HG02623 (cell line): ENCODE data around the gene CD164L2.
"Not testable (repeated sequence)": the region's sequence is repeated elsewhere in the genome, so short reads cannot be mapped to it uniquely, and the experiment has no call there.

ENCODE experiments used
- ATAC-seq: cut with Tn5 transposase; IDR thresholded peaks from one replicate; pipeline ENCODE4 v1.9.1; 2021; ENCODE audit warnings: moderate library complexity; ENCODE audit not compliant: unreplicated experiment

The CD164L2 gene

DNA sequence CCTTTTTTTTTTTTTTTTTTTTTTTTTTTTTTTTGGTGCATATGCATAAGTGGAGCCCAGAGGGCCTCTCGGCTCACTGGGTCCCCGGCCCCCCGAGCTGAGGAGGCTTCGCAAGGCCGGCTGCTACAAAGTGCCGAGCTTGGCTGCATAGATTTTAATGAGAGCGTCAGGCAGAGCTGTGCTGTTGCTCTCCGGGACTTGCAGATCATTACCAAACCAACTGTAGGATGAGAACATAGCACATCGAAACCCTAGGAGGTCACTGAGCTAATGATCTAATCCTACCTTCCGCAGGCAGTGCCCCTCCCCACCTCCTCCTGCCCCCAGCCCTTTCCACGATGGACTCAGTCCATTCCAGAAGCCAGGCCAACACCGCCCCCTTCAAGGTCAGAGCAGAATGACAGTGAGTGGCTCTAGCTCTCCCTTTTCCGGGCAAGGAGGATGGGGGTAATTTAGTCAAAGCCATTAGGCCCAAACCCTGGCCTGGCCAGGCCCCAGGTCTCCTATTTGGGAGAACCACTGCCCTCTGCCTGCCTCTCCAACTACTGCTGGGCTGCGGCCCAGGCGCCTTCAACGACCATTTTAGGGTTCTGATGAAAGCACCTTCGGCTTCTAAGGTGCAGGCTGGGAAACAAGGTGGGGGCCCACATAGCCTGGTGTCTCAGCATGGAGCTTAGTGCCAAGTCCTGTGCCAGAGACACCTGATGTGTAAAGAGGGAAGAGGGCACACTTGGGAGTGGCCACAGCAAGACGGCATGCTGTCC lies 22.6 kb upstream of the CD164L2 start:
- not testable (repeated sequence) for ATAC-seq

- no peak for ATAC-seq
Measured at GRCh38 chr1:27405074-27405473, 21.9 kb upstream of the CD164L2 start.

DNA sequence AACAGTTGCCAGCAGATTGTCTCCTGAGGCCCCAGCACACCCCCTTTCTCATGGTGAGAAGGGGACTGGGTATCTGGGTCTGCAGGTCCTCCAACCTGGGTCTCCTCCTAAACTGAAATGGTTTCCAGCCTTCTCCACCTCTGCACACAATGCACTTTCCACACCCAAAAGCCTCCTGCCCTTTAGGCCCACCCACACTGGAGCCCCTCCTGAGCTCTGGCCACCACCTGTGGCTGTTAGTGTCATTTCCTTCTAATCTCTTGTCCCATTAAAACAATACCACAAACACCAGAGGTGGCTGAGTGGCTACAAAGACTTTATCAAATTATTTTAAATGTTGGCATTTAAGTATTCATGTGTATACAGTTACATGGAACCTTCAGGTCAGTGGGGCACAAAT lies 20.8 kb upstream of the CD164L2 start:
- no peak for ATAC-seq

- no peak for ATAC-seq
Measured at GRCh38 chr1:27403065-27403726, 20.1 kb upstream of the CD164L2 start.

GRCh38 chr1:27402349-27402754 lies 19.2 kb upstream of the CD164L2 start:
- no peak for ATAC-seq

GRCh38 chr1:27400963-27401341 lies 17.8 kb upstream of the CD164L2 start:
- no peak for ATAC-seq

DNA sequence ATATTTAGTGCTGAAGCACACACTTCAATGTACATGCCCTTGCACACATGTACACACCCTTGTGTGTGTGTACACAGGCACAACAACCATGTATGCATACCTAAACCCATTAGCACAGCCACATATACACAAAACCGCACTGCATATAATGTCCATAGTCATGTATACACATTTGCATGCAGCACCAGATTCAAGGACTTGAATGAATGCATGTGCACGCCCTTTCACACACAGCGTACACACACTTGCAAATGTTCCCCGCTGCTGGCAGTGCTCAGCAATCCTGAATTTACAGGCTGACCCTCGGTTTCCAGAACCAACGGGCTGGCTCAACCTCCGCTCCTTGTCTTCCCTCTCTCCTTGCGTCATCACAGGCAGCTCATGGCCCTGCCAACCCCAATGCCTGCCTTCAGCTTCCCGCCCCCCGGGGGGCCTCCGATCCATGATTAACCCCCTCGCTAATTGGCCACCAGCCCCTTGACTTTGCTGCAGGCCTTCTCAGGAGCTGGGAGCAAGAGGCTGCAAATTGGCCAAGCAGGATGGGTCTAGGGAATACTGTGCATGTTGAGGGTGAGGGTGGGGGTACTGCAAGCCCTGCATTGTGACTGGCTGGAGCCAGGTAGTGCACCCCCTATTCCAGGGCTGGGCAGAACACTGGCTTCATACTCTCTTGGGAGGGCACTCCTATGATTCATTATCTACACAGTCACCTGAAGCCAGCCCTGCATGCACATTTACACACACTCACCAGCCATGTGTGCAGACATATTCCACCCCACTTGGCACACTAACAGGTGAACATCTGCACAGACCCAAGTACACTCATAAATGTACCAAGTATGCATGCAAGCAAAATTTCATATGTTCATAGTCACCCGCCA lies 17.2 kb upstream of the CD164L2 start:
- ATAC-seq, result no peak

- ATAC-seq, result no peak
Measured at GRCh38 chr1:27399251-27400025, 16.3 kb upstream of the CD164L2 start.

GRCh38 chr1:27398405-27399149 lies 15.4 kb upstream of the CD164L2 start:
- ATAC-seq, result no peak

- no peak for ATAC-seq
Measured at GRCh38 chr1:27397749-27398148, 14.6 kb upstream of the CD164L2 start.

DNA sequence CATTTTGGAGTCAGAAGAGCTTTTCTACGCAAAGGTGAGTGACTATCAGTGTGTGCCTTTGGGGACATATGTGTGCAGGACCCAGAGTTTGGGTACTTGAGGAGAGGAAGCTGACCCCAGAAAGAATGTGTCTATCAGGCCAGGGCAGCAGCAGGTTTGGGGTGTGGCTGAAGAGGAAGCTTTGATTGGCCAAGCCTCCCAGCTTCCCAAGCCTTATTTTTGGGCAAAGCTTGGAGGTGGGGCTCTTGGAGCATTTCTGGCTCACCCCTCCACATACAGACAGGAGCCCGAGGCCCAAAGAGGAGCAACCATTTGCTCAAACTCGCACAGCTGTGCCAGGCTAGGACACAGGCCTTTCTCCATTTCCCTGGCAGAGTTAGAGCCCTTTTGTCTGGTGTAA lies 14.0 kb upstream of the CD164L2 start:
- no peak for ATAC-seq

GRCh38 chr1:27395441-27396195 lies 12.5 kb upstream of the CD164L2 start:
- ATAC-seq, result no peak

DNA sequence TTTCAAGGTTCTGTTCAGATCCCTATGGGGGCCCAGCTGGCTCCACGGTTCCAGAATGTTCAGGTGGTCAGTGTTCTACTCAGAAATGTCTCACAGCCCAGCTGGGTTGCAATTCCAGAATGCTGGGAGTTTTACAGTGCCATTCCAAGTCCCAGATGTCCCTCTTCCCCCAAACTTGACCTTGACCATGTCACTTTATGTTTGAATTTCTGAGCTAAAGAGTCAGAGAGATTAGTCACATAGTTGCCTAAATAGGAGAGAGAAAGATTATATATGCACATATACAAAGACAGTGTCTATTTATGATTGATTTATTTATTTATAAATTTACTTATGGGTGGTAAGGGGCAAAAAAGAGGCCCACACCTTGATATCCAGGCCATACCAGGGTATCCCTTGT lies 11.8 kb upstream of the CD164L2 start:
- ATAC-seq, result no peak

- ATAC-seq, result no peak
Measured at GRCh38 chr1:27394282-27394658, 11.1 kb upstream of the CD164L2 start.

GRCh38 chr1:27393641-27394281 lies 10.6 kb upstream of the CD164L2 start:
- no peak for ATAC-seq

DNA sequence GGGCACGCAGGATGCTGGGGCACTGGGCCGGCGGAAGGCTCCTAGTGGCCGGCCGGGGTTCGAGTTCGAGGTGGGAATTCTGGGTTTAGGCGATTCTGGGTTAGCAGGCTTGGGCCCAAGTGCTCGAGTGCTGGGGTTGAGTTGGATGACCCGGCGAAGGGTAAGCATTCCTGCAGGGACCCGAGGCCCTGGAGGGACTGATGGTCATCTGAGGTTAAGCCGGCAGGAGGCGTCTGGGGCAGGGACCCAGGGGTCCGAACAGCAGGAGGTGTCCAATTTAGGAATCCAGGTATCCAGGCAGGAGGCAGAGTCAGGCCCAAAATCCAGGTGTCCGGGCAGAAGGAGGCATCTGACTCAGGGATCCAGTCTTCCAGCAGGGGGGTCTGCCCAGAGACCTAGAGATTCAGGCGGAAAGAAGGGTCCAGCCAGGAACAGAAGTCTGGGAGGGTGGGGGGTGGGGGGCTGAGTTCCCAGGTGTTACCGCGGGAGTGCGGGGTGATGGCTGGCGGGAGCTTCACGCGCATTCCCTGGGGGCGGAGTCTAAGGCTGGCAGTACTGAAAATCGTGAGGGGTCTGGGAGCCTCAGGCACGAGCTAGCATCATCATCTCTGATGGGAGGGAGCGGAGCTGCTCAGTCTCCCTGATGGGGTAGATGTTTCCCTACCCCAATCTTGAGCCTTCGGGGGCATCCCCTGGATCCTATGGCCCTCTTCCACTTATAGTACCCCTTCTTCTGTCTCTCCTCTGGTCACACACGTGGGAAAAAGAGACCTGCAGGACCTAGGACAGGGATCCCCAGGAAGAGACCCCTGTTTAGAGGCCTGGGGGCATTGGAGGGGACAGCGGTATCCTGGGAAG lies 9.9 kb upstream of the CD164L2 start:
- no peak for ATAC-seq

DNA sequence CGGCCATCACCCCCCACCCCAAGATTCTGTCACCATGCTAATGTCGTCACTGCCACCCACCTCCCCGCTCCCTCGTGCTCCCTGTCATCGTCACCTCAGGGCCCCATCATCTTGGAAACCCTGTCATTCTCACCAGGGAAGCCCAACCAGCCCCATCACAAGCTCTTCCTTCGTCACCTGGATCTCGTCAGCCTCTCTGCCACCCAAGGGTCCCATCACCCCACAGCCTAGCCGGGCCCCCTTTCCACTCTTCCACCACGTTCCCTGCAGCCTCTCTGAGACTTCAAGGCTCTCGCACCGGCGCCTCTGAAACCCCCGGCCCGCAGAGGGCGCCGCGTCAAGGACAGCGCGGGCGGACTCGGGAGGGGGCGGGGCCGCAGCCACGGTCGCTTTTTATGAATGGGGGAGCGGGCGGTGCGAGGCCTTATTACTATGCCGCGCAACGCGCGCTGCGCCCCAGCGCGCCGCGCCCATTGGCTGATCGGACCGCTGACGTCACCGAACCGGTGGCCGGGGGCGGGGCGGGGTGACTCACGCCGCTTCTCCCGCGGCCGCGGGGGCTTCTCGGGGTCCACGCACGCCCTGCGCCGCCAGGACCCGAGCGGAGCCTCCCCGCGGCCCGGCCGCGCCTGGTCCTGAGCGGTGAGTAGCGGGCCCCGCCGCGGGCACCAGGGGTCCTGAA lies 9.1 kb upstream of the CD164L2 start, which contains the start of gene GPR3:
TSS of gene GPR3 (plus strand) at position 527 of the 682 bp plus-strand sequence. CDS start 1,177 bp downstream, outside the sequence.
- ATAC-seq, result peak; percentile 63
